Osteoblast (primary cell): ENCODE data around the gene SLC9A3. TPM values are rescaled to one million over a fixed set of nuclear protein-coding genes. Genes with fewer than 3 reads are reported as not detected.

Experiments used
- DNase-seq: peaks from one replicate; pipeline ENCODE4 v3.0.0; 2011; ENCODE audit warnings: low spot score, mixed read lengths; ENCODE audit not compliant: insufficient read length; ENCODE audit errors: missing footprints
- H2AFZ ChIP-seq: 2 replicates; pipeline ENCODE4 v1.6.0; 2011; ENCODE audit warnings: mild to moderate bottlenecking, low read length
- H3K27ac ChIP-seq: 2 replicates; pipeline ENCODE4 v1.5.1; 2011; ENCODE audit warnings: mild to moderate bottlenecking, low read depth, low read length, moderate library complexity
- H3K27me3 ChIP-seq: 2 replicates; pipeline ENCODE4 v1.6.0; 2012; ENCODE audit warnings: mild to moderate bottlenecking, control low read depth, inconsistent platforms, low read length, moderate library complexity; ENCODE audit not compliant: insufficient read depth
- H3K36me3 ChIP-seq: 2 replicates; pipeline ENCODE4 v1.5.1; 2011; ENCODE audit warnings: mild to moderate bottlenecking, low read length, control low read depth, moderate library complexity; ENCODE audit not compliant: insufficient read depth
- H3K4me1 ChIP-seq: 2 replicates; pipeline ENCODE4 v1.5.1; 2011; ENCODE audit warnings: mild to moderate bottlenecking, low read length, control low read depth, moderate library complexity; ENCODE audit not compliant: insufficient read depth
- H3K4me2 ChIP-seq: 2 replicates; pipeline ENCODE4 v1.6.0; 2011; ENCODE audit warnings: mild to moderate bottlenecking, low read length; ENCODE audit not compliant: insufficient read depth
- H3K4me3 ChIP-seq: fragments of 200-600 bp; sonication (generic); 3 replicates; pipeline ENCODE4 v1.5.1; 2012; ENCODE audit warnings: mild to moderate bottlenecking, low read length, inconsistent platforms; ENCODE audit not compliant: insufficient read depth
- H3K79me2 ChIP-seq: 2 replicates; pipeline ENCODE4 v1.6.0; 2012; ENCODE audit warnings: mild to moderate bottlenecking, low read length, control low read depth, inconsistent platforms; ENCODE audit not compliant: insufficient read depth
- H3K9me3 ChIP-seq: 2 replicates; pipeline ENCODE4 v1.5.1; 2011; ENCODE audit warnings: low read depth, low read length, control low read depth
- H4K20me1 ChIP-seq: 2 replicates; pipeline ENCODE4 v1.6.0; 2012; ENCODE audit warnings: mild to moderate bottlenecking, low read length, control low read depth; ENCODE audit not compliant: insufficient read depth
- total RNA-seq: library from RNA; depleted of rRNA; stranded (reverse); fragments of >200 nt; gene quantifications from 2 replicates; pipeline ENCODE4 v1.2.3, GENCODE V29; 2012
- TF ChIP-seq, protein P1 (sequence below): IDR thresholded peaks from 2 replicates; pipeline ENCODE4 v1.5.1; 2011; ENCODE audit warnings: mild to moderate bottlenecking, low read depth, low read length, moderate library complexity; ENCODE audit errors: extremely low read depth

The SLC9A3 gene
- total RNA-seq, 1 donor, result 1.4 TPM

DNA sequence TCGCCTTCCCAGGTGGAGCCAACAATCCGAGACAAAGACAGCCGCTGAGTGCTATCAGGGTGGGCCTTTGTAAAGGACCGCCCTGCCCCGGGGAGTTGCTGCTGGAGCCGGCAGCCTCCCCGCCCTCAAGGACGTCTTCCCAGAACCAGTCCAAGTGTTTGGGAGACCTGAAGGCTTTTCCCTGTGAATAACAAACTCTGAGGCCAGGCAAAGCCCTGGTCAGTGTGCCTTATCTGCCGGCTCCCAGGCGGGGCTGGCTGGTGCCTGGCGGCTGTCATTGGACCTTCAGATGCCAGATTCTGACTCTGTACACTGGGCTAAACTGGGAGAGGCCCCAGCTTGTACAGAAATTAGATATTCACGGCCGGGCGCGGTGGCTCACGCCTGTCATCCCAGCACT, 2.1 kb downstream of the SLC9A3 start:
- Histone ChIP-seq H3K27me3 (peaks cover 57% of the 10 kb centered on the region), H3K36me3 (no peaks in the 10 kb centered on the region), H4K20me1 (no peaks in the 10 kb centered on the region), H3K9me3 (no peaks in the 10 kb centered on the region), H3K4me1 (no peaks in the 10 kb centered on the region), H3K27ac (no peak overlapping the region), H3K79me2 (no peaks in the 10 kb centered on the region), H3K4me2 (no peak overlapping the region), H3K4me3 (no peak overlapping the region), H2AFZ (no peak overlapping the region)
- TF ChIP-seq, protein P1, sequence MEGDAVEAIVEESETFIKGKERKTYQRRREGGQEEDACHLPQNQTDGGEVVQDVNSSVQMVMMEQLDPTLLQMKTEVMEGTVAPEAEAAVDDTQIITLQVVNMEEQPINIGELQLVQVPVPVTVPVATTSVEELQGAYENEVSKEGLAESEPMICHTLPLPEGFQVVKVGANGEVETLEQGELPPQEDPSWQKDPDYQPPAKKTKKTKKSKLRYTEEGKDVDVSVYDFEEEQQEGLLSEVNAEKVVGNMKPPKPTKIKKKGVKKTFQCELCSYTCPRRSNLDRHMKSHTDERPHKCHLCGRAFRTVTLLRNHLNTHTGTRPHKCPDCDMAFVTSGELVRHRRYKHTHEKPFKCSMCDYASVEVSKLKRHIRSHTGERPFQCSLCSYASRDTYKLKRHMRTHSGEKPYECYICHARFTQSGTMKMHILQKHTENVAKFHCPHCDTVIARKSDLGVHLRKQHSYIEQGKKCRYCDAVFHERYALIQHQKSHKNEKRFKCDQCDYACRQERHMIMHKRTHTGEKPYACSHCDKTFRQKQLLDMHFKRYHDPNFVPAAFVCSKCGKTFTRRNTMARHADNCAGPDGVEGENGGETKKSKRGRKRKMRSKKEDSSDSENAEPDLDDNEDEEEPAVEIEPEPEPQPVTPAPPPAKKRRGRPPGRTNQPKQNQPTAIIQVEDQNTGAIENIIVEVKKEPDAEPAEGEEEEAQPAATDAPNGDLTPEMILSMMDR, result no peak
- DNase-seq, result no peak

DNA sequence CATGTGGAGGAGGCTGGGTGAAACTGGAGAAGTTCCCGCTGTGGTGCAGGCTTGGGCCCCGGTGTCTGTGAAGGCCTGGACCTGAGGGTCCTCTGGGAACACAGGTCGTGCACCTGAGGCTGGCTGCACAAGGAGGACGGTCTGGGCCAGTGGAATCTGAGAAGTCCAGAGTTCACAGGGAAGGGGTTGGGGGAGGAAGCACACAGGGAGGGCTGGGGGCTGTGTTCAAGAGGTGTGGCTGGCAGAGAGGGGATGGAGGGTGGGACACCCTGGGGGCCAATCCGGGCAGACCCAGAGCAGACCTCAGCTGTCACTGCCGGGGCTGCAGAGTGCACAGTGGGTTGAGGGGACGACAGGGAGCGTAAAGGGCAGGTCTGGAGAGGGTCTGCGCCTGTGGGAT, 2.6 kb downstream of the SLC9A3 start:
- Histone ChIP-seq H3K36me3 (no peaks in the 10 kb centered on the region), H2AFZ (no peak overlapping the region), H3K4me1 (no peaks in the 10 kb centered on the region), H4K20me1 (no peaks in the 10 kb centered on the region), H3K27me3 (peaks cover 53% of the 10 kb centered on the region), H3K9me3 (no peaks in the 10 kb centered on the region), H3K27ac (no peak overlapping the region), H3K4me3 (no peak overlapping the region), H3K4me2 (no peak overlapping the region), H3K79me2 (no peaks in the 10 kb centered on the region)
- no peak for DNase-seq
- TF ChIP-seq, protein P1, result no peak

DNA sequence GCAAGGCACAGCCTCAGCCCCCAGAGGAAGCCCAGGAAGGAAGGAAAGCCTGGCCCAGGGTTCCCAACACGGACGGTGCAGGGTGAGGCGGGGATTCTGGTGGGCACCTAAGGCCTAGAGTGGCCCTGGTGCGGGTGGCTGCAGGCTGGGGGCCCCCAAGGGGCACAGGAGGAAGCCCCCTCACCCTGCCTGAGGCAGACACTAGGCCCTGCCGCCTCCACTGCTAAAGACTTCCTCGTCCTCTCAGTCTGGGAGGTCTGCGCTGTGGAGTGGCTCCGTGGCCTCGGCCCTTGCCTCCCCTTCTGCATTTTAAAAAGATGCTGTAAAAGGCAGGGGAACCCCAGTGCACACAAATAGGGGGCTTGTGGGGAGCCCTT, 3.4 kb downstream of the SLC9A3 start:
- no peak overlapping the region for H3K27ac ChIP-seq
- H3K79me2 ChIP-seq, result no peaks in the 10 kb centered on the region
- H3K9me3 ChIP-seq, result no peaks in the 10 kb centered on the region
- no peak overlapping the region for H2AFZ ChIP-seq
- H3K4me3 ChIP-seq, result no peak overlapping the region
- H4K20me1 ChIP-seq, result no peaks in the 10 kb centered on the region
- peaks cover 49% of the 10 kb centered on the region for H3K27me3 ChIP-seq
- H3K4me2 ChIP-seq, result no peak overlapping the region
- TF ChIP-seq, protein P1, result no peak
- H3K36me3 ChIP-seq, result no peaks in the 10 kb centered on the region
- no peak for DNase-seq
- no peaks in the 10 kb centered on the region for H3K4me1 ChIP-seq

DNA sequence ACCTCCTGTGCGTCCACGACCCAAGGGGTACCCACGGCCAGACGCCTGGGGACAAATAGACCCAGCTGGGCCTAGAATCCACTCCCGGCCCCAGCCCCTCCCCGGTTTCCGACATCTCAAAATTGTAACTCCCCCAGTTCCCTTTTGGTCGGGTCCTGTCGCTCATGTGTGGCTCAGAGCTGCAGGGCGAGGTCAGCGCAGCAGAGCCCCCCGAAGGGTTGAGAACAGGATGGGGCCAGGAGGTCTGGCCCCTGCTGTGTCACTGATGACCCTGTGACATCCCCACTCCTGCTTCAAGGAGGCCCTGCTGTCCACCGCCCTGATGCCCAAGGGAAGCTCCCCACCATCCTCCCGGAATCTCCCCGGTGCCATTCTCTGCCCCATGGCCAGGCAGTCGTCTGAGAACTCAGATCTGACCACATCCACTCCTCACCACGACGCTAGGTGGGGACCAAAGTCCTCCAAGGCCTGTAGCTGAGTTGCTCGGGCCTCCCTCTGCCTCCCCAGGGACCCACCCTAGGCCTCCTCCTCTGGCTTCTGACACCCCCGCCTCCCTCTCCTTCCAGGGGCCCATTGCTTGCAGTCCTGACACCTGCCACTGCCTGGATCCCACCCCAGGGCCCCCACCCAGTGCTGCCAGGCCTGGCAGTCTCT, 3.9 kb downstream of the SLC9A3 start:
- H3K27ac ChIP-seq, result no peak overlapping the region
- H3K9me3 ChIP-seq, result no peaks in the 10 kb centered on the region
- H3K79me2 ChIP-seq, result no peaks in the 10 kb centered on the region
- no peaks in the 10 kb centered on the region for H3K36me3 ChIP-seq
- DNase-seq, result no peak
- H2AFZ ChIP-seq, result no peak overlapping the region
- no peaks in the 10 kb centered on the region for H4K20me1 ChIP-seq
- H3K4me3 ChIP-seq, result no peak overlapping the region
- no peaks in the 10 kb centered on the region for H3K4me1 ChIP-seq
- no peak overlapping the region for H3K4me2 ChIP-seq
- TF ChIP-seq, protein P1, result no peak
- peaks cover 45% of the 10 kb centered on the region for H3K27me3 ChIP-seq
